Measurements from ENCODE around the gene CLIP4.

The CLIP4 gene

DNA sequence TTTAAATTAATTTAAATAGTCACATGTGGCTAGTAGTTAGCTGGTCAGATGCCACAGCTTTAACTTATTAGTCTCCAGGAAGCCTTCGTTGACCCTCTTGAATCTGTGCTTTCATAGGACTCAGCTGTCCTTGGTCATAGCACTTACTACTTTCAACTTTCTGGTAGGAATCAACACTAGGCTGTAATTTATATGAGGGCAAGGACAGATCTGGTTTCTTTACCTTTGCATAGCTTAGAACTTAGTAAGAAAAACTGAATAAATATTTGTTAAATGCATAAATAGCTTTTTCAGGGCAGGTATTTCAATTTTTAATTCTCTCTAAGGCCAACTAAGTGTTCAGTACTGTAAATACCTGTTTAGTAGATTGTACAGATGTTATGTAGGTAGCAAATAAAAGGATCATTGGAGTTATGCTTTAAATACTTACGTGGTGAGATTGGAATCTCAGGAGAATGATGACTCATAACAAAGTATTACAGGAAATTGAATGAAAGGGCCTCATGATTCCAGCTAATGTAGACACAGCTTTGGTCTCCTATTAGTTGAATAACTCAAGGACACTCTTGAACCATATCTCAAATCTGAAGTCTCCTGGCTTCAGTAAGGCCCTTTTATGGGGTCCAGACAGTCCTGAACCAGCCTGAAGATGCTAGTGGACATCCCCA lies 2.6 kb downstream of the CLIP4 start:
- DNase-seq (ENCODE audit: low read depth): peak; percentile 67
- TF ChIP-seq, protein P1, sequence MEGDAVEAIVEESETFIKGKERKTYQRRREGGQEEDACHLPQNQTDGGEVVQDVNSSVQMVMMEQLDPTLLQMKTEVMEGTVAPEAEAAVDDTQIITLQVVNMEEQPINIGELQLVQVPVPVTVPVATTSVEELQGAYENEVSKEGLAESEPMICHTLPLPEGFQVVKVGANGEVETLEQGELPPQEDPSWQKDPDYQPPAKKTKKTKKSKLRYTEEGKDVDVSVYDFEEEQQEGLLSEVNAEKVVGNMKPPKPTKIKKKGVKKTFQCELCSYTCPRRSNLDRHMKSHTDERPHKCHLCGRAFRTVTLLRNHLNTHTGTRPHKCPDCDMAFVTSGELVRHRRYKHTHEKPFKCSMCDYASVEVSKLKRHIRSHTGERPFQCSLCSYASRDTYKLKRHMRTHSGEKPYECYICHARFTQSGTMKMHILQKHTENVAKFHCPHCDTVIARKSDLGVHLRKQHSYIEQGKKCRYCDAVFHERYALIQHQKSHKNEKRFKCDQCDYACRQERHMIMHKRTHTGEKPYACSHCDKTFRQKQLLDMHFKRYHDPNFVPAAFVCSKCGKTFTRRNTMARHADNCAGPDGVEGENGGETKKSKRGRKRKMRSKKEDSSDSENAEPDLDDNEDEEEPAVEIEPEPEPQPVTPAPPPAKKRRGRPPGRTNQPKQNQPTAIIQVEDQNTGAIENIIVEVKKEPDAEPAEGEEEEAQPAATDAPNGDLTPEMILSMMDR (IDR thresholded peaks at IDR 0.05; ENCODE audit: low read length, missing control alignments): no peak

GRCh38 chr2:29119211-29119610 lies 4.0 kb downstream of the CLIP4 start:
- TF ChIP-seq, protein P1 (IDR thresholded peaks at IDR 0.05; ENCODE audit: low read length, missing control alignments): no peak
- no peak overlapping the region for H3K4me3 ChIP-seq (replicated peaks; ENCODE audit: low read depth, low read length)
- DNase-seq (ENCODE audit: low read depth): no peak

More for the DNA sequence above, 2.6 kb downstream of the CLIP4 start:
- H3K4me3 ChIP-seq (replicated peaks; ENCODE audit: low read depth, low read length): no peak overlapping the region

DNA sequence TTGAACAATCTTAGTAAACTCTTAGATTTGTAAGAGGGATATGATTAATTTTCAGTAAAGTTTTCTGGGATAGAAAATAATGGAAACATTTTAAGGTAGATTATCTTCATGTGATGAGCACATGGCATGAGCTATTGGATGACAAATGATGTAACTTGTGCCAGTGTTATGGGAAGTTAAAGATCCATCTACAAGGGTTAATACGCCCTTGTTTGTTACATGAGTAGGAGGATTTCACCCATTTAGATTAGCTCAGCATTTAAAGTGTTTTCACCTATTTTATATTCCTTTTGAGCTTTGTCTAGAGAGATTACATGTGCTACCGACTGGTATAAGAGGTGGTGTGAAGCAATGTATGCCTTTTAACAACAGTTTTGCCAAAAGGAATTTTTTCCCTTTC lies 5.6 kb downstream of the CLIP4 start:
- no peak overlapping the region for H3K4me3 ChIP-seq (replicated peaks; ENCODE audit: low read depth, low read length)
- DNase-seq (ENCODE audit: low read depth): no peak
- TF ChIP-seq, protein P1 (IDR thresholded peaks at IDR 0.05; ENCODE audit: low read length, missing control alignments): no peak

GRCh38 chr2:29123617-29124349 lies 8.6 kb downstream of the CLIP4 start:
- no peak overlapping the region for H3K4me3 ChIP-seq (replicated peaks; ENCODE audit: low read depth, low read length)
- DNase-seq (ENCODE audit: low read depth): peak; percentile 82
- TF ChIP-seq, protein P1 (IDR thresholded peaks at IDR 0.05; ENCODE audit: low read length, missing control alignments): no peak

DNA sequence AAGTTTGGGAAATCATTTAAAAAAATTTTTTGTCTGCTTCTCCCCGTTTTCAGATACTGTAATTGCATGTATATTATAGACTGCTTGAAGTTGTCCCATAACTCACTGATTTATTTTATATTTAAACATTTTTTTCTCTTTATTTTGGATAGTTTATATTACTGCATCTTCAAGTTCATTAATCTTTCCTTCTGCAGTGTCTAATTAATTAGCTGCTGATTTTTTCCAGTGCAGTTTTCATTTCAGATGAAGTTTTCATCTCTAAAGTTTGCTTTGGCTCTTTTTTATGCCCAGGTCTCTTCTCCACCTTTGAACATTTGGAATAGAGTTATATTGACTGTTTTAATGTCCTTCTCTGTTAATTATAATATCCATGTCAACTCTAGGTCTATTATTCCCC lies 9.3 kb downstream of the CLIP4 start:
- TF ChIP-seq, protein P1 (IDR thresholded peaks at IDR 0.05; ENCODE audit: low read length, missing control alignments): no peak
- no peak overlapping the region for H3K4me3 ChIP-seq (replicated peaks; ENCODE audit: low read depth, low read length)
- DNase-seq (ENCODE audit: low read depth): no peak

GRCh38 chr2:29129586-29130281 lies 14.5 kb downstream of the CLIP4 start:
- DNase-seq (ENCODE audit: low read depth): peak; percentile 47
- TF ChIP-seq, protein P1 (IDR thresholded peaks at IDR 0.05; ENCODE audit: low read length, missing control alignments): no peak
- peak overlapping the region; percentile 14 for H3K4me3 ChIP-seq (replicated peaks; ENCODE audit: low read depth, low read length)

Data from fibroblast of pulmonary artery (primary cell).